Measurements from ENCODE around the gene GUK1. TPM values are rescaled to one million over a fixed set of nuclear protein-coding genes. Genes with fewer than 3 reads are reported as not detected.

Gene GUK1
- total RNA-seq, 4 donors from 2014 or later = 124 to 406 (median 289) TPM

DNA sequence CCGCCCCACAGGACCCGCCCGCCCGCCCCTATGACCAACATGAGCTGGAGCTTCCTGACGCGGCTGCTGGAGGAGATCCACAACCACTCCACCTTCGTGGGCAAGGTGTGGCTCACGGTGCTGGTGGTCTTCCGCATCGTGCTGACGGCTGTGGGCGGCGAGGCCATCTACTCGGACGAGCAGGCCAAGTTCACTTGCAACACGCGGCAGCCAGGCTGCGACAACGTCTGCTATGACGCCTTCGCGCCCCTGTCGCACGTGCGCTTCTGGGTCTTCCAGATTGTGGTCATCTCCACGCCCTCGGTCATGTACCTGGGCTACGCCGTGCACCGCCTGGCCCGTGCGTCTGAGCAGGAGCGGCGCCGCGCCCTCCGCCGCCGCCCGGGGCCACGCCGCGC is 17.6 kb downstream of the GUK1 start:
- DNase-seq = no peak
- H3K4me3 ChIP-seq = no peak overlapping the region
- H3K9me3 ChIP-seq = no peaks in the 10 kb centered on the region
- H3K27me3 ChIP-seq = no peaks in the 10 kb centered on the region
- H3K4me1 ChIP-seq = no peaks in the 10 kb centered on the region
- no peak overlapping the region for H3K27ac ChIP-seq
- H3K36me3 ChIP-seq = no peaks in the 10 kb centered on the region
- TF ChIP-seq POLR2A (IDR thresholded peaks at IDR 0.05) = no peak
- TF ChIP-seq, protein P1, sequence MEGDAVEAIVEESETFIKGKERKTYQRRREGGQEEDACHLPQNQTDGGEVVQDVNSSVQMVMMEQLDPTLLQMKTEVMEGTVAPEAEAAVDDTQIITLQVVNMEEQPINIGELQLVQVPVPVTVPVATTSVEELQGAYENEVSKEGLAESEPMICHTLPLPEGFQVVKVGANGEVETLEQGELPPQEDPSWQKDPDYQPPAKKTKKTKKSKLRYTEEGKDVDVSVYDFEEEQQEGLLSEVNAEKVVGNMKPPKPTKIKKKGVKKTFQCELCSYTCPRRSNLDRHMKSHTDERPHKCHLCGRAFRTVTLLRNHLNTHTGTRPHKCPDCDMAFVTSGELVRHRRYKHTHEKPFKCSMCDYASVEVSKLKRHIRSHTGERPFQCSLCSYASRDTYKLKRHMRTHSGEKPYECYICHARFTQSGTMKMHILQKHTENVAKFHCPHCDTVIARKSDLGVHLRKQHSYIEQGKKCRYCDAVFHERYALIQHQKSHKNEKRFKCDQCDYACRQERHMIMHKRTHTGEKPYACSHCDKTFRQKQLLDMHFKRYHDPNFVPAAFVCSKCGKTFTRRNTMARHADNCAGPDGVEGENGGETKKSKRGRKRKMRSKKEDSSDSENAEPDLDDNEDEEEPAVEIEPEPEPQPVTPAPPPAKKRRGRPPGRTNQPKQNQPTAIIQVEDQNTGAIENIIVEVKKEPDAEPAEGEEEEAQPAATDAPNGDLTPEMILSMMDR (IDR thresholded peaks at IDR 0.05) = no peak
- intact Hi-C loops (cut with DNase I; ENCODE audit: low total_unique reads) = no loop called here

DNA sequence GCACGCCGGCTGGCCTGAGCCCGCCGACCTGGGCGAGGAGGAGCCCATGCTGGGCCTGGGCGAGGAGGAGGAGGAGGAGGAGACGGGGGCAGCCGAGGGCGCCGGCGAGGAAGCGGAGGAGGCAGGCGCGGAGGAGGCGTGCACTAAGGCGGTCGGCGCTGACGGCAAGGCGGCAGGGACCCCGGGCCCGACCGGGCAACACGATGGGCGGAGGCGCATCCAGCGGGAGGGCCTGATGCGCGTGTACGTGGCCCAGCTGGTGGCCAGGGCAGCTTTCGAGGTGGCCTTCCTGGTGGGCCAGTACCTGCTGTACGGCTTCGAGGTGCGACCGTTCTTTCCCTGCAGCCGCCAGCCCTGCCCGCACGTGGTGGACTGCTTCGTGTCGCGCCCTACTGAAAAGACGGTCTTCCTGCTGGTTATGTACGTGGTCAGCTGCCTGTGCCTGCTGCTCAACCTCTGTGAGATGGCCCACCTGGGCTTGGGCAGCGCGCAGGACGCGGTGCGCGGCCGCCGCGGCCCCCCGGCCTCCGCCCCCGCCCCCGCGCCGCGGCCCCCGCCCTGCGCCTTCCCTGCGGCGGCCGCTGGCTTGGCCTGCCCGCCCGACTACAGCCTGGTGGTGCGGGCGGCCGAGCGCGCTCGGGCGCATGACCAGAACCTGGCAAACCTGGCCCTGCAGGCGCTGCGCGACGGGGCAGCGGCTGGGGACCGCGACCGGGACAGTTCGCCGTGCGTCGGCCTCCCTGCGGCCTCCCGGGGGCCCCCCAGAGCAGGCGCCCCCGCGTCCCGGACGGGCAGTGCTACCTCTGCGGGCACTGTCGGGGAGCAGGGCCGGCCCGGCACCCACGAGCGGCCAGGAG is 18.3 kb downstream of the GUK1 start:
- intact Hi-C loops (cut with DNase I; ENCODE audit: low total_unique reads) = no loop called here
- DNase-seq = no peak
- Histone ChIP-seq H3K9me3 (no peaks in the 10 kb centered on the region), H3K27ac (no peak overlapping the region), H3K27me3 (no peaks in the 10 kb centered on the region), H3K4me3 (no peak overlapping the region), H3K36me3 (no peaks in the 10 kb centered on the region), H3K4me1 (peaks cover 0 to 4% of the 10 kb centered on the region in 2 donors)
- TF ChIP-seq POLR2A (IDR thresholded peaks at IDR 0.05) = no peak
- TF ChIP-seq, protein P1 (IDR thresholded peaks at IDR 0.05) = no peak

DNA sequence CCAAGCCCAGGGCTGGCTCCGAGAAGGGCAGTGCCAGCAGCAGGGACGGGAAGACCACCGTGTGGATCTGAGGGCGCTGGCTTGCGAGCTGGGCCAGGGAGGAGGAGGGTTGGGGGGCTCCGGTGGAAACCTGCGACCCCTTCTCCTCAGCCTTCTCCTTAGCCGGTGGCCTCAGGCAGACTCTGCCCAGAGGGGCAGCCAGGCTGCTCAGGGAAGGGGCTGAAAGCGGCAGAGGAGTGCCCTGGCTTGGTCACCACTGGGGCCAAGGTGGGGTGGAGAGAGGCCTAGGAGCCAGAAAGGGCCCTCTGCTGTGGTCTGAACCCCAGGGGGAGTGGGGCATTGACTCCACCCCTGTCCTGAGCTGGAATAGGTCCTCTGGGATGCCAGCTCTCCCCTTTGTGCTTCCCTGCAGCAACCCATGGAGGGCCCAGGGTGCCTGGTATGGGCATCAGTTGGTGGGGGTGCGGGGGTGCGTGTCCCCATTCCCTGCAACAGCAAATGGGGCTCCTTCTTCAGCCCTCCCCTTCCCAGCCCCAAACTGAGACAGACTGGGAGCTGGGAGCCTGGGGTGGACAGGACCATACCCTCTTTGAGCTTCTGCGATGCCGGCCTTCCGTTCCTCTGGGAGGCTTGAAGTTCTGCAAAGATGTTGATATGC is 19.1 kb downstream of the GUK1 start:
- DNase-seq = no peak
- intact Hi-C loops (cut with DNase I; ENCODE audit: low total_unique reads) = no loop called here

DNA sequence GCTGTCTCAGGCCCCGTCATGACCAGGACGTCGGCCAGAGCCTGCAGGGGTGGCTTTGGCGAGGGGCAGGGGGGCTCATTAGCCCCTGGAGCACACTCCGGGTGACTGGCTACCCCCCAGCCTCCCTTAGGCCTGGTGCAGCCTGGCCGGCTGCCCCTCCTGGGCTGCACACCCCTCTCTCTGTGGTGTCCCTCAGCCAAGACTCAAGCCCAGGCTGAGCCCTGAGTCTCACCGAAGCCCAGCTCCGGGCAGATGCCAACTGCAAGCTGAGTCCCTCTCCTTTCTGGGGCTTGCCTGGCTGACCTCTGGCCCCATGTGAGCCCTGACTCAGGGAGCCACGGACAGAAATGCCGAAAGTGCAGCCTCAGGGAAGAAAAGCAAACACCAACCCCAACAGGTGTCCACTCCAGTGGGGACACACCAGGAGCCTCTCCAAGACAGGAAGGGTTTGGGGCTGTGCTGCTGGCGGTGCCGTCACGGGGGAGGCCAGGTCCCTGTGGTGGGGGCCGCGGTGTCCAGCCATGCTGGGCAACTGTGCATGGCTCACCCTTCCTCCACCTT is 20.2 kb downstream of the GUK1 start:
- Histone ChIP-seq H3K27me3 (no peaks in the 10 kb centered on the region), H3K9me3 (no peaks in the 10 kb centered on the region), H3K27ac (no peak overlapping the region), H3K4me1 (peaks cover 0 to 5% of the 10 kb centered on the region in 2 donors), H3K4me3 (no peak overlapping the region), H3K36me3 (no peaks in the 10 kb centered on the region)
- TF ChIP-seq, protein P1 (IDR thresholded peaks at IDR 0.05) = no peak
- TF ChIP-seq POLR2A (IDR thresholded peaks at IDR 0.05) = no peak
- intact Hi-C loops (cut with DNase I; ENCODE audit: low total_unique reads) = no loop called here
- no peak for DNase-seq

More for the DNA sequence above, 19.1 kb downstream of the GUK1 start:
- no peaks in the 10 kb centered on the region for H3K36me3 ChIP-seq
- no peak overlapping the region for H3K4me3 ChIP-seq
- no peak for TF ChIP-seq POLR2A (IDR thresholded peaks at IDR 0.05)
- TF ChIP-seq, protein P1 (IDR thresholded peaks at IDR 0.05) = no peak
- H3K9me3 ChIP-seq = no peaks in the 10 kb centered on the region
- peaks cover 0 to 5% of the 10 kb centered on the region in 2 donors for H3K4me1 ChIP-seq
- H3K27me3 ChIP-seq = no peaks in the 10 kb centered on the region
- no peak overlapping the region for H3K27ac ChIP-seq

DNA sequence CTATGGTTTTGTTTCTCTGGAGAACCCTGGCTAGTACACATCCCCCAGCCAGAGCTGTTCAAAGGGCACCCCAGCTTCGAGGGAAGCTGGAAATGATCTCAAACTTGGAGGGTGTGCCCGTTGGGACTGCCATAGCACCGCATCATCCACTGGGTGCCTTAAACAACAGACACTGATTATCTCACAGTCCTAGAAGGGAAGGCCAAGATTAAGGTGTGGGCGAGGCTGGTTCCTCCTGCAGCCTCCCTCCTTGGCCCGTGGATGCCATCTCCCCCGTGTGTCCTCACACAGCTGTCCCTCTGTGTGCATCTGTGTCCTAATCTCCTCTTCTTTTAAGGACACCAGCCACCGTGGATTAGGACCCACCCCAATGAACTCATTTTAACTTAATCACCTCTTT is 21.3 kb downstream of the GUK1 start:
- intact Hi-C loops (cut with DNase I; ENCODE audit: low total_unique reads) = no loop called here
- peaks cover 0 to 5% of the 10 kb centered on the region in 2 donors for H3K4me1 ChIP-seq
- H3K27me3 ChIP-seq = no peaks in the 10 kb centered on the region

More for the DNA sequence above, 21.3 kb downstream of the GUK1 start:
- Histone ChIP-seq H3K4me3 (no peak overlapping the region), H3K27ac (peak overlapping the region; percentile 81 to 99), H3K36me3 (no peaks in the 10 kb centered on the region), H3K9me3 (no peaks in the 10 kb centered on the region)
- no peak for DNase-seq
- no peak for TF ChIP-seq POLR2A (IDR thresholded peaks at IDR 0.05)
- TF ChIP-seq, protein P1 (IDR thresholded peaks at IDR 0.05) = no peak

Measured in uterus (tissue), 4 donors.